HCT116 (cell line): ENCODE results near the gene NAV3. TPM values are rescaled to one million over a fixed set of nuclear protein-coding genes. Genes with fewer than 3 reads are reported as not detected.

Source experiments
- ATAC-seq: fragments of 200-7000 bp; cut with Tn5 transposase; 2 replicates; pipeline ENCODE4 v1.9.1; 2020; ENCODE audit warnings: mild to moderate bottlenecking, moderate library complexity
- BruUV-seq: library from RNA; stranded (reverse); fragments of 400-500 nt; replicated peaks from 2 replicates; lab custom pipeline; 2021; lab: Mats Ljungman, UMichigan
- CTCF ChIA-PET: fragments of 300-600 bp; sonication (Branson Sonifier 250); formaldehyde crosslinking; loops from one replicate; lab custom pipeline; 2021; ENCODE audit warnings: antibody characterized with exemption; lab: Charles Lee
- POLR2A ChIA-PET: fragments of 300-600, 350-600 bp; sonication (Branson Sonifier 250); formaldehyde crosslinking; loops from one replicate; lab custom pipeline; 2021; ENCODE audit warnings: antibody characterized with exemption; lab: Charles Lee
- RAD21 ChIA-PET, 2 experiments: fragments of 300-600 bp; sonication (Branson Sonifier 250); formaldehyde crosslinking; loops; one replicate each; lab custom pipeline; 2023; ENCODE audit warnings: low total read pairs in 2 of 2; ENCODE audit not compliant: uncharacterized antibody in 2 of 2, unreplicated experiment in 2 of 2, low non-redundant PET in 1 of 2; lab: Charles Lee
- DNase-seq: peaks from one replicate; pipeline ENCODE4 v3.0.0-alpha.2; 2010; ENCODE audit warnings: low read depth, low spot score
- H2AFZ ChIP-seq: fragments of 200-600 bp; shearing (Covaris generic), sonication (generic); 2 replicates; pipeline ENCODE4 v1.6.1; 2017; ENCODE audit warnings: low read depth, mixed run types, mixed read lengths, antibody characterized with exemption, low read length; ENCODE audit not compliant: poor library complexity, severe bottlenecking
- H3K27ac ChIP-seq: 2 replicates; pipeline ENCODE4 v1.5.1; 2012; ENCODE audit warnings: low read depth, low read length
- H3K27me3 ChIP-seq: fragments of 200-600 bp; sonication (generic); 2 replicates; pipeline ENCODE4 v1.6.1; 2016; ENCODE audit warnings: mixed run types, low read length, mixed read lengths; ENCODE audit not compliant: insufficient read depth
- H3K36me3 ChIP-seq, 2 experiments: fragments of 200-500 bp in 1 of 2; fragments of 200-600 bp in 1 of 2; sonication (Bioruptor generic) in 1 of 2; sonication (generic) in 1 of 2; 2 replicates each; pipeline versions ENCODE4 v1.5.1 to v1.6.1; 2014 to 2016; ENCODE audit warnings: low read length in 2 of 2, inconsistent platforms in 1 of 2, mixed read lengths in 1 of 2, mixed run types in 1 of 2; ENCODE audit not compliant: insufficient read depth in 2 of 2, control insufficient read depth in 1 of 2
- H3K4me1 ChIP-seq, 2 experiments: fragments of 200-600 bp in 1 of 2; sonication (generic) in 1 of 2; 2 replicates each; pipeline versions ENCODE4 v1.5.1 to v1.6.1; 2012 to 2017; ENCODE audit warnings: low read length in 2 of 2, inconsistent platforms in 1 of 2, mild to moderate bottlenecking in 1 of 2, mixed read lengths in 1 of 2, mixed run types in 1 of 2, moderate library complexity in 1 of 2; ENCODE audit not compliant: insufficient read depth in 2 of 2, control insufficient read depth in 1 of 2
- H3K4me2 ChIP-seq: fragments of 200-600 bp; sonication (generic); 2 replicates; pipeline ENCODE4 v1.6.1; 2017; ENCODE audit warnings: mixed run types, low read length, mixed read lengths
- H3K4me3 ChIP-seq, 2 experiments: fragments of 200-600 bp in 1 of 2; sonication (generic) in 1 of 2; replicated peaks in 1 of 2; 2 replicates each; pipeline ENCODE4 v1.5.1; 2011 to 2016; ENCODE audit warnings: low read length in 2 of 2, control low read depth in 1 of 2, low read depth in 1 of 2, mild to moderate bottlenecking in 1 of 2, mixed read lengths in 1 of 2, mixed run types in 1 of 2
- H3K79me2 ChIP-seq: fragments of 200-600 bp; sonication (generic); 2 replicates; pipeline ENCODE4 v1.6.1; 2017; ENCODE audit warnings: mild to moderate bottlenecking, mixed run types, low read length, moderate library complexity, mixed read lengths; ENCODE audit not compliant: insufficient read depth
- H3K9ac ChIP-seq: fragments of 200-600 bp; sonication (generic); 2 replicates; pipeline ENCODE4 v1.6.1; 2016; ENCODE audit warnings: low read length, mixed read lengths
- H3K9me2 ChIP-seq: fragments of 200-600 bp; sonication (generic), shearing (Covaris generic); 2 replicates; pipeline ENCODE4 v1.6.1; 2017; ENCODE audit warnings: mixed run types, mild to moderate bottlenecking, moderate library complexity; ENCODE audit not compliant: insufficient read depth
- H3K9me3 ChIP-seq, 2 experiments: fragments of 200-500 bp in 1 of 2; fragments of 200-600 bp in 1 of 2; sonication (Bioruptor generic) in 1 of 2; sonication (generic) in 1 of 2; 2 replicates each; pipeline ENCODE4 v1.6.1; 2014 to 2017; ENCODE audit warnings: low read length in 2 of 2, mixed read lengths in 2 of 2, inconsistent platforms in 1 of 2, low read depth in 1 of 2, mild to moderate bottlenecking in 1 of 2, mixed run types in 1 of 2, moderate library complexity in 1 of 2; ENCODE audit not compliant: control insufficient read depth in 1 of 2, insufficient read depth in 1 of 2
- H4K20me1 ChIP-seq: fragments of 200-600 bp; sonication (generic), shearing (Covaris generic); 2 replicates; pipeline ENCODE4 v1.6.1; 2017; ENCODE audit warnings: mixed run types, mild to moderate bottlenecking, moderate library complexity; ENCODE audit not compliant: insufficient read depth
- CBX3 ChIP-seq: IDR thresholded peaks from 2 replicates; pipeline ENCODE4 v1.6.1; 2012; ENCODE audit warnings: low read depth
- CTCF ChIP-seq, 3 experiments: fragments of 200-600 bp in 1 of 3; sonication (generic) in 1 of 3; IDR thresholded peaks in 2 of 3; conservative IDR thresholded peaks in 1 of 3; 2 replicates each; pipeline ENCODE4 v1.5.1; 2012 to 2017; ENCODE audit warnings: low read depth in 2 of 3, low read length in 2 of 3, antibody characterized with exemption in 1 of 3, borderline replicate concordance in 1 of 3, control low read depth in 1 of 3, mild to moderate bottlenecking in 1 of 3, mixed read lengths in 1 of 3, mixed run types in 1 of 3, moderate library complexity in 1 of 3; ENCODE audit not compliant: insufficient read depth in 1 of 3
- EGR1 ChIP-seq: IDR thresholded peaks from 2 replicates; pipeline ENCODE4 v1.6.1; 2012; ENCODE audit warnings: low read depth
- ELF1 ChIP-seq: IDR thresholded peaks from 2 replicates; pipeline ENCODE4 v1.6.1; 2012; ENCODE audit warnings: low read depth, borderline replicate concordance
- EZH2 ChIP-seq: fragments of 200-600 bp; sonication (generic); IDR thresholded peaks from 2 replicates; pipeline ENCODE4 v1.6.1; 2017; ENCODE audit warnings: antibody characterized with exemption, mixed run types
- EZH2phosphoT487 ChIP-seq: fragments of 200-600 bp; IDR thresholded peaks from 2 replicates; pipeline ENCODE4 v1.6.1; 2018; ENCODE audit warnings: antibody characterized with exemption, borderline replicate concordance
- JUND ChIP-seq: IDR thresholded peaks from 2 replicates; pipeline ENCODE4 v1.6.1; 2012
- POLR2A ChIP-seq: IDR thresholded peaks from 2 replicates; pipeline ENCODE4 v1.7.0; 2011; ENCODE audit warnings: borderline replicate concordance; ENCODE audit not compliant: insufficient read depth, insufficient read length; ENCODE audit errors: extremely low read depth
- POLR2AphosphoS5 ChIP-seq: IDR thresholded peaks from 2 replicates; pipeline ENCODE4 v1.6.1; 2011; ENCODE audit warnings: mild to moderate bottlenecking, low read depth, low read length, moderate library complexity
- RAD21 ChIP-seq: IDR thresholded peaks from 2 replicates; pipeline ENCODE4 v1.6.1; 2012; ENCODE audit warnings: low read depth, mild to moderate bottlenecking
- SIN3A ChIP-seq: IDR thresholded peaks from 2 replicates; pipeline ENCODE4 v1.6.1; 2012; ENCODE audit warnings: low read depth
- TCF7L2 ChIP-seq: IDR thresholded peaks from 2 replicates; pipeline ENCODE4 v1.7.0; 2011; ENCODE audit warnings: borderline replicate concordance, inconsistent platforms; ENCODE audit not compliant: insufficient read depth, insufficient read length; ENCODE audit errors: extremely low read depth
- ZBTB33 ChIP-seq: IDR thresholded peaks from 2 replicates; pipeline ENCODE4 v1.6.1; 2011; ENCODE audit warnings: mild to moderate bottlenecking, low read length, moderate library complexity; ENCODE audit not compliant: insufficient replicate concordance; ENCODE audit errors: extremely low read depth
- intact Hi-C: fragments of 100-400 bp; cut with micrococcal nuclease; formaldehyde crosslinking; loops from 2 replicates; pipeline ENCODE4 v1.10.0; 2022
- total RNA-seq: library from RNA; stranded (reverse); gene quantifications from one replicate; pipeline ENCODE4 v1.2.1, GENCODE V29; 2021; ENCODE audit not compliant: unreplicated experiment

The NAV3 gene
- total RNA-seq, 1 experiment from 2014 or later = 7.8 TPM

- no peak overlapping the region for H3K4me3 ChIP-seq
- intact Hi-C loops = no loop called here
- DNase-seq = no peak
- no peaks in the 10 kb centered on the region for H3K36me3 ChIP-seq
- H3K27me3 ChIP-seq = no peaks in the 10 kb centered on the region
- H3K27ac ChIP-seq = no peak overlapping the region
- POLR2A ChIA-PET = no interaction called here
- RAD21 ChIA-PET = no interaction called here
- H3K9ac ChIP-seq = no peak overlapping the region
- peaks cover 3% of the 10 kb centered on the region; the same call in 1 of the 2 replicates for H3K9me2 ChIP-seq
- TF ChIP-seq EZH2 (no peak), CTCF (IDR thresholded peaks at IDR 0.05 in 2 of 3, conservative IDR thresholded peaks at IDR 0.05 in 1 of 3; ENCODE audit: borderline replicate concordance in 1 of 3, insufficient read depth in 1 of 3, low read depth in 2 of 3, low read length in 2 of 3) (no peak), ELF1 (no peak), EGR1 (no peak), SIN3A (no peak), ZBTB33 (no peak), POLR2AphosphoS5 (no peak), EZH2phosphoT487 (no peak), CBX3 (no peak), POLR2A (no peak), RAD21 (no peak), TCF7L2 (no peak), JUND (no peak)
- no TSS peak for BruUV-seq
- no peaks in the 10 kb centered on the region for H3K79me2 ChIP-seq
- ATAC-seq = no peak
- H3K4me1 ChIP-seq = peaks cover 3 to 4% of the 10 kb centered on the region in 2 experiments; a peak in 2 of 4 replicates
- no peaks in the 10 kb centered on the region for H4K20me1 ChIP-seq
- H3K4me2 ChIP-seq = no peak overlapping the region
- H3K9me3 ChIP-seq = no peaks in the 10 kb centered on the region
- CTCF ChIA-PET = no interaction called here
- no peak overlapping the region for H2AFZ ChIP-seq
Observed at GRCh38 chr12:78210506-78210860, 379.8 kb downstream of the NAV3 start.
